Colonic mucosa (tissue), 4 donors: ENCODE data around the gene CFAP44. TPM values are rescaled to one million over a fixed set of nuclear protein-coding genes. Genes with fewer than 3 reads are reported as not detected.

Experiments used
- DNase-seq: peaks from one replicate; pipeline ENCODE4 v3.0.0-alpha.2; 2020
- H3K27ac ChIP-seq: fragments of 200-600 bp; one replicate; pipeline ENCODE4 v1.8.0; 2021
- H3K27me3 ChIP-seq: fragments of 200-600 bp; one replicate; pipeline ENCODE4 v1.8.0; 2021
- H3K36me3 ChIP-seq: fragments of 200-600 bp; one replicate; pipeline ENCODE4 v1.8.0; 2021
- H3K4me1 ChIP-seq: fragments of 200-600 bp; one replicate; pipeline ENCODE4 v1.8.0; 2021; ENCODE audit warnings: mild to moderate bottlenecking
- H3K4me3 ChIP-seq: fragments of 200-600 bp; one replicate; pipeline ENCODE4 v1.8.0; 2021
- H3K9ac ChIP-seq, 2 donors: one replicate each; pipeline ENCODE4 v1.7.0; 2013; ENCODE audit warnings: control low read depth in 2 of 2, low read depth in 2 of 2, low read length in 2 of 2
- H3K9me3 ChIP-seq: fragments of 200-600 bp; one replicate; pipeline ENCODE4 v1.8.0; 2021
- CTCF ChIP-seq: fragments of 200-600 bp; IDR thresholded peaks from one replicate; pipeline ENCODE4 v1.8.0; 2022; ENCODE audit warnings: antibody characterized with exemption, mild to moderate bottlenecking
- intact Hi-C: fragments of 100-400 bp; cut with DNase I; formaldehyde crosslinking; loops from one replicate; pipeline ENCODE4 v1.14.1; 2022
- total RNA-seq, 2 donors: library from RNA; stranded (reverse); fragmentation: NEBNext Ultra II Directional in 1 of 2; extraction: Animal tissue kit (Norgen Biotek cat#: 25700) in 1 of 2; gene quantifications; one replicate each; pipeline ENCODE4 v1.2.1, GENCODE V29; 2021
- donor health status: healthy.
- donor health status: DM: no; HTN: no; CAD: no.
- donor health status: DM: no; HTN: no; CAD: no.

The CFAP44 gene
- total RNA-seq, 2 donors from 2014 or later = 5.4 to 8.5 TPM

DNA sequence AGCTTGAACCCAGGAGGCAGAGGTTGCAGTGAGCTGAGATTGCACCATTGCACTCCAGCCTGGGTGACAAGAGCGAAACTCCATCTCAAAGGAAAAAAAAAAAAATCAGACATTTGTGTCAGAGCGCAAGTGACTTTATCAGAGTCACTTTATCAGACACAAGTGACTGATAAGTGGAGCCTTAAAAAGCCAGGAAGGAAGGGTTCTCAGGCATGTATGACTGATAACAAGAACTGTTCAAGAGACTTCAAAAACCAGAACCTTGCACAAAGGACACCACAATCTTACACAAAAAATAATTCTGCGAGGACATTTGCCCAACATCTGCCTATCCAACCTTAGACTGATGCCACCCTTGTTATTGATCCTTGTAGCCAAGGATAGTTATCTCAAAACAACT lies 13.3 kb upstream of the CFAP44 start:
- no peak for TF ChIP-seq CTCF
- Histone ChIP-seq H3K9ac (no peak overlapping the region), H3K9me3 (no peaks in the 10 kb centered on the region), H3K36me3 (no peaks in the 10 kb centered on the region), H3K4me3 (no peak overlapping the region), H3K27ac (no peak overlapping the region), H3K4me1 (no peaks in the 10 kb centered on the region), H3K27me3 (no peaks in the 10 kb centered on the region)
- DNase-seq = no peak
- intact Hi-C loops = no loop called here

- no peak for TF ChIP-seq CTCF
- Histone ChIP-seq H3K4me1 (no peaks in the 10 kb centered on the region), H3K9me3 (no peaks in the 10 kb centered on the region), H3K36me3 (no peaks in the 10 kb centered on the region), H3K27ac (no peak overlapping the region), H3K4me3 (no peak overlapping the region), H3K9ac (no peak overlapping the region), H3K27me3 (no peaks in the 10 kb centered on the region)
- DNase-seq = no peak
- intact Hi-C loops = no loop called here
Measured at GRCh38 chr3:113454057-113454456, 12.8 kb upstream of the CFAP44 start.

GRCh38 chr3:113450911-113451310 lies 9.6 kb upstream of the CFAP44 start:
- Histone ChIP-seq H3K4me1 (no peaks in the 10 kb centered on the region), H3K9me3 (no peaks in the 10 kb centered on the region), H3K27ac (no peak overlapping the region), H3K36me3 (no peaks in the 10 kb centered on the region), H3K4me3 (no peak overlapping the region), H3K27me3 (no peaks in the 10 kb centered on the region), H3K9ac (no peak overlapping the region)
- no peak for TF ChIP-seq CTCF
- no peak for DNase-seq
- intact Hi-C loops = no loop called here

DNA sequence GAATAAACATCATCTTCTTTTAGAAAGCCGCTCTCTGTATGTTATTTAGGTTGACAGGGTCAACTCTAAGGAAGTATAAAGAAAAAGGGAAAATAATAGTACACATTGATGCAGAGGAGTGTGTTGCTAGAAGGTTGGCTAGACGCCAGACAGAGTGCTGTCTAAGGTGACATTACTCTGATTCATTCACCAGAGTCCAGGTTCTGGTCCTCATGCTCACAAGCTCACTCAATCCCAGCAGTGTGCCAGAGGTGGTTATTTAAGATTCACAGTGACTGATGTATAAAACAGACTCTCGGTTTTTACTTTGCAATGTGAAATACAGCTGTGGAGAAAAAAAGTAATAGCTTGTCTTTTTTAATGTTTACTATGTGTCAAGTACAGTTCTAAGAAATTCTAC lies 1.7 kb downstream of the CFAP44 start:
- no peaks in the 10 kb centered on the region for H3K4me1 ChIP-seq
- H3K4me3 ChIP-seq = no peak overlapping the region
- TF ChIP-seq CTCF = no peak
- intact Hi-C loops = no loop called here
- H3K9ac ChIP-seq = no peak overlapping the region
- no peaks in the 10 kb centered on the region for H3K36me3 ChIP-seq
- H3K9me3 ChIP-seq = no peaks in the 10 kb centered on the region
- H3K27ac ChIP-seq = no peak overlapping the region
- H3K27me3 ChIP-seq = no peaks in the 10 kb centered on the region
- DNase-seq = no peak

- Histone ChIP-seq H3K9me3 (no peaks in the 10 kb centered on the region), H3K9ac (no peak overlapping the region), H3K4me3 (no peak overlapping the region), H3K27ac (no peak overlapping the region), H3K4me1 (no peaks in the 10 kb centered on the region), H3K27me3 (no peaks in the 10 kb centered on the region), H3K36me3 (no peaks in the 10 kb centered on the region)
- intact Hi-C loops = no loop called here
- no peak for DNase-seq
- no peak for TF ChIP-seq CTCF
Measured at GRCh38 chr3:113438224-113438623, 3.1 kb downstream of the CFAP44 start.

DNA sequence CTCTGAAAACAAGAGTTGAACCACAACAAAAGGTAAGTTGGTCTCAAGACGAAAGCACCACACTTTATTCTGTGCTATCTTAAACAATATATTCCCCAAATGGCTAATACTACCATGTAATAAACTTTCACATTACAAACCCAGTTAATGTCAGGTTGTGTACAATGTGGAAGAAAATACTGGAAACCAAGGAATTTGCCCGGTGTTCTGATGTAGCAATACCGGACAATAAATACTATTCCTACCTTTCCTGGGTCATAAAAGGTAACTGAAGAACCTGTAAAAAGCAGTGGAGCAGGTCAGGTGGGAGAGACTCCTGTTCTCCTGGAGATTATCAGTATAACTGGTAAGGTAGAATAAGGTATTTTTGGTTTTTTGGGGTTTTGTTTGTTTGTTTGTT lies 3.9 kb downstream of the CFAP44 start:
- no peaks in the 10 kb centered on the region for H3K36me3 ChIP-seq
- DNase-seq = no peak
- H3K4me3 ChIP-seq = no peak overlapping the region
- H3K4me1 ChIP-seq = no peaks in the 10 kb centered on the region
- H3K27me3 ChIP-seq = no peaks in the 10 kb centered on the region
- H3K9me3 ChIP-seq = no peaks in the 10 kb centered on the region
- intact Hi-C loops = no loop called here
- H3K9ac ChIP-seq = no peak overlapping the region
- no peak overlapping the region for H3K27ac ChIP-seq
- TF ChIP-seq CTCF = no peak
